WTC11 (cell line): Measurements from ENCODE around the gene FIZ1. TPM values are rescaled to one million over a fixed set of nuclear protein-coding genes. Genes with fewer than 3 reads are reported as not detected.

Experiments used
- ATAC-seq: fragments of 200-7000 bp; cut with Tn5 transposase; 2 replicates; pipeline ENCODE4 v1.10.0; 2021; ENCODE audit warnings: mild to moderate bottlenecking, moderate library complexity
- CTCF ChIA-PET: fragments of 300-600 bp; sonication (Branson Sonifier 250); formaldehyde crosslinking; loops from one replicate; lab custom pipeline; 2021; ENCODE audit warnings: antibody characterized with exemption; lab: Charles Lee
- POLR2A ChIA-PET: fragments of 350-600 bp; sonication (Branson Sonifier 250); formaldehyde crosslinking; loops from one replicate; lab custom pipeline; 2021; ENCODE audit warnings: antibody characterized with exemption; lab: Charles Lee
- DNase-seq: peaks from one replicate; pipeline ENCODE4 v3.0.0; 2021; ENCODE audit warnings: low spot score
- H3K27ac Mint-ChIP-seq: 2 replicates; pipeline ENCODE4 v1.8.0; 2021; ENCODE audit warnings: mixed read lengths
- H3K27me3 Mint-ChIP-seq: 2 replicates; pipeline ENCODE4 v1.8.0; 2021; ENCODE audit warnings: low read depth, mild to moderate bottlenecking, moderate library complexity, mixed read lengths
- H3K36me3 Mint-ChIP-seq: 2 replicates; pipeline ENCODE4 v1.8.0; 2021; ENCODE audit warnings: mixed read lengths
- H3K4me1 Mint-ChIP-seq: 2 replicates; pipeline ENCODE4 v1.8.0; 2022; ENCODE audit warnings: mixed read lengths
- H3K4me3 Mint-ChIP-seq: 2 replicates; pipeline ENCODE4 v1.8.0; 2021; ENCODE audit warnings: mild to moderate bottlenecking, moderate library complexity, mixed read lengths
- H3K9me3 Mint-ChIP-seq: 2 replicates; pipeline ENCODE4 v1.8.0; 2021; ENCODE audit warnings: mixed read lengths
- AFF4 ChIP-seq: sonication (generic); formaldehyde crosslinking; IDR thresholded peaks from 2 replicates; pipeline ENCODE4 v1.8.1; 2023; ENCODE audit warnings: mild to moderate bottlenecking, missing genetic modification reagents, borderline replicate concordance
- CBFB ChIP-seq: sonication (generic); formaldehyde crosslinking; IDR thresholded peaks from 2 replicates; pipeline ENCODE4 v1.8.1; 2022; ENCODE audit warnings: mild to moderate bottlenecking, low read depth, missing genetic modification reagents
- CREB1 ChIP-seq: sonication (generic); formaldehyde crosslinking; IDR thresholded peaks from 2 replicates; pipeline ENCODE4 v1.8.0; 2023; ENCODE audit warnings: mild to moderate bottlenecking, missing genetic modification reagents
- CTCF ChIP-seq: fragments of 200-600 bp; IDR thresholded peaks from 2 replicates; pipeline ENCODE4 v1.8.0; 2022; ENCODE audit warnings: antibody characterized with exemption
- E2F1 ChIP-seq: sonication (generic); formaldehyde crosslinking; IDR thresholded peaks from 2 replicates; pipeline ENCODE4 v1.8.0; 2022; ENCODE audit warnings: mild to moderate bottlenecking, missing genetic modification reagents
- FOXP1 ChIP-seq: sonication (generic); formaldehyde crosslinking; IDR thresholded peaks from 2 replicates; pipeline ENCODE4 v1.8.0; 2022; ENCODE audit warnings: missing genetic modification reagents, mild to moderate bottlenecking, moderate library complexity, borderline replicate concordance
- HMGA2 ChIP-seq: fragments of 250-450 bp; sonication (Bioruptor Pico); IDR thresholded peaks from 2 replicates; pipeline ENCODE4 v1.4.0; 2021; ENCODE audit warnings: mild to moderate bottlenecking, moderate library complexity
- NFYB ChIP-seq: sonication (generic); formaldehyde crosslinking; conservative IDR thresholded peaks from 2 replicates; pipeline ENCODE4 v1.8.0; 2022; ENCODE audit warnings: low read depth, missing genetic modification reagents
- NR2C2 ChIP-seq: sonication (generic); formaldehyde crosslinking; IDR thresholded peaks from 2 replicates; pipeline ENCODE4 v1.8.0; 2022; ENCODE audit warnings: mild to moderate bottlenecking, missing genetic modification reagents
- OVOL2 ChIP-seq: fragments of 250-450 bp; sonication (Bioruptor Pico); IDR thresholded peaks from 2 replicates; pipeline ENCODE4 v1.9.0; 2021; ENCODE audit warnings: mild to moderate bottlenecking, borderline replicate concordance
- RORB ChIP-seq: fragments of 250-450 bp; sonication (Bioruptor Pico); IDR thresholded peaks from 2 replicates; pipeline ENCODE4 v1.9.0; 2021; ENCODE audit warnings: mild to moderate bottlenecking
- SMAD4 ChIP-seq: sonication (generic); formaldehyde crosslinking; IDR thresholded peaks from 2 replicates; pipeline ENCODE4 v1.8.0; 2022; ENCODE audit warnings: mild to moderate bottlenecking, missing genetic modification reagents
- SOX15 ChIP-seq: fragments of 250-450 bp; sonication (Bioruptor Pico); IDR thresholded peaks from 2 replicates; pipeline ENCODE4 v1.9.0; 2021; ENCODE audit warnings: mild to moderate bottlenecking
- TCF7 ChIP-seq: sonication (generic); formaldehyde crosslinking; IDR thresholded peaks from 2 replicates; pipeline ENCODE4 v1.8.0; 2022; ENCODE audit warnings: mild to moderate bottlenecking, low read depth, missing genetic modification reagents, moderate library complexity
- TP53 ChIP-seq: sonication (generic); formaldehyde crosslinking; IDR thresholded peaks from 2 replicates; pipeline ENCODE4 v1.8.1; 2023; ENCODE audit warnings: mild to moderate bottlenecking, missing genetic modification reagents
- ZMAT4 ChIP-seq: fragments of 250-450 bp; sonication (Bioruptor Pico); IDR thresholded peaks from 2 replicates; pipeline ENCODE4 v1.9.0; 2021; ENCODE audit warnings: mild to moderate bottlenecking
- ZNF121 ChIP-seq: sonication (generic); formaldehyde crosslinking; IDR thresholded peaks from 2 replicates; pipeline ENCODE4 v1.8.0; 2023; ENCODE audit warnings: missing genetic modification reagents
- ZNF263 ChIP-seq: sonication (generic); formaldehyde crosslinking; IDR thresholded peaks from 2 replicates; pipeline ENCODE4 v1.8.1; 2022; ENCODE audit warnings: low read depth, mild to moderate bottlenecking, moderate library complexity, missing genetic modification reagents
- ZNF396 ChIP-seq: fragments of 250-450 bp; sonication (Bioruptor Pico); IDR thresholded peaks from 2 replicates; pipeline ENCODE4 v1.8.0; 2021; ENCODE audit warnings: mild to moderate bottlenecking, moderate library complexity, borderline replicate concordance
- ZNF423 ChIP-seq: fragments of 250-450 bp; sonication (Bioruptor Pico); IDR thresholded peaks from 2 replicates; pipeline ENCODE4 v2.1.2; 2022; ENCODE audit warnings: mild to moderate bottlenecking, moderate library complexity
- total RNA-seq: library from RNA; stranded (reverse); gene quantifications from 3 replicates; pipeline ENCODE4 v1.2.3, GENCODE V29; 2021
- TF ChIP-seq, protein P1 (sequence below): fragments of 250-450 bp; sonication (Bioruptor Pico); IDR thresholded peaks from 2 replicates; pipeline ENCODE4 v1.9.0; 2021; ENCODE audit warnings: moderate library complexity, mild to moderate bottlenecking, inconsistent platforms, borderline replicate concordance
- TF ChIP-seq, protein P2 (sequence below): sonication (generic); formaldehyde crosslinking; IDR thresholded peaks from 2 replicates; pipeline ENCODE4 v1.8.1; 2022; ENCODE audit warnings: missing genetic modification reagents, borderline replicate concordance
- TF ChIP-seq, protein P3 (sequence below): sonication (generic); formaldehyde crosslinking; IDR thresholded peaks from 2 replicates; pipeline ENCODE4 v1.8.1; 2023; ENCODE audit warnings: mild to moderate bottlenecking, moderate library complexity, missing genetic modification reagents
- TF ChIP-seq, protein P4 (sequence below): sonication (generic); formaldehyde crosslinking; IDR thresholded peaks from 2 replicates; pipeline ENCODE4 v1.8.1; 2022; ENCODE audit warnings: low read depth, mild to moderate bottlenecking, moderate library complexity, missing genetic modification reagents, borderline replicate concordance

The FIZ1 gene
- total RNA-seq, 1 experiment from 2014 or later: 20.1 TPM

- CTCF ChIA-PET: interaction anchor here (1.0 to 2.6 kb wide), 5 partner anchors 10 to 181 kb away, joined by 5 to 12 read pairs (median 11); partner anchors contain the start of gene ISOC2
- Mint-ChIP-seq H3K4me1 (peaks cover 26% of the 10 kb centered on the region), H3K36me3 (peaks cover 24% of the 10 kb centered on the region), H3K27ac (peak overlapping the region; percentile 71; the same call in 1 of the 2 replicates), H3K27me3 (peaks cover 9% of the 10 kb centered on the region), H3K9me3 (peaks cover 4% of the 10 kb centered on the region), H3K4me3 (peak overlapping the region; percentile 89)
- peak; percentile 2; the same call in 1 of the 2 replicates for ATAC-seq
- DNase-seq: peak; percentile 36
- POLR2A ChIA-PET: interaction anchor here (1.0 kb wide), 1 partner anchor 12 kb away, joined by 3 read pairs; the partner anchor contains the start of gene U2AF2
- TF ChIP-seq AFF4 (no peak), NFYB (CRISPR knock-in tag) (no peak), ZNF263 (CRISPR knock-in tag) (no peak), ZNF423 (CRISPR knock-in tag) (no peak), CREB1 (CRISPR knock-in tag) (no peak), TP53 (CRISPR knock-in tag) (no peak; the same call in 1 of the 2 replicates), CBFB (CRISPR knock-in tag) (no peak; the same call in 1 of the 2 replicates), ZNF121 (CRISPR knock-in tag) (no peak), E2F1 (CRISPR knock-in tag) (0 out of 2 replicates have a peak, but pooled peaks have one; percentile 22), ZNF396 (CRISPR knock-in tag) (no peak), SMAD4 (CRISPR knock-in tag) (no peak), TCF7 (no peak), OVOL2 (CRISPR knock-in tag) (no peak), ZMAT4 (CRISPR knock-in tag) (no peak), NR2C2 (CRISPR knock-in tag) (0 out of 2 replicates have a peak, but pooled peaks have one; percentile 43), FOXP1 (CRISPR knock-in tag) (peak; percentile 81; the same call in 1 of the 2 replicates), HMGA2 (CRISPR knock-in tag) (no peak), RORB (CRISPR knock-in tag) (no peak), SOX15 (CRISPR knock-in tag) (no peak), CTCF (no peak)
- TF ChIP-seq, protein P1, sequence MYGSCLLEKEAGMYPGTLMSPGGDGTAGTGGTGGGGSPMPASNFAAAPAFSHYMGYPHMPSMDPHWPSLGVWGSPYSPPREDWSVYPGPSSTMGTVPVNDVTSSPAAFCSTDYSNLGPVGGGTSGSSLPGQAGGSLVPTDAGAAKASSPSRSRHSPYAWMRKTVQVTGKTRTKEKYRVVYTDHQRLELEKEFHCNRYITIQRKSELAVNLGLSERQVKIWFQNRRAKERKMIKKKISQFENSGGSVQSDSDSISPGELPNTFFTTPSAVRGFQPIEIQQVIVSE (CRISPR knock-in tag): no peak
- TF ChIP-seq, protein P2, sequence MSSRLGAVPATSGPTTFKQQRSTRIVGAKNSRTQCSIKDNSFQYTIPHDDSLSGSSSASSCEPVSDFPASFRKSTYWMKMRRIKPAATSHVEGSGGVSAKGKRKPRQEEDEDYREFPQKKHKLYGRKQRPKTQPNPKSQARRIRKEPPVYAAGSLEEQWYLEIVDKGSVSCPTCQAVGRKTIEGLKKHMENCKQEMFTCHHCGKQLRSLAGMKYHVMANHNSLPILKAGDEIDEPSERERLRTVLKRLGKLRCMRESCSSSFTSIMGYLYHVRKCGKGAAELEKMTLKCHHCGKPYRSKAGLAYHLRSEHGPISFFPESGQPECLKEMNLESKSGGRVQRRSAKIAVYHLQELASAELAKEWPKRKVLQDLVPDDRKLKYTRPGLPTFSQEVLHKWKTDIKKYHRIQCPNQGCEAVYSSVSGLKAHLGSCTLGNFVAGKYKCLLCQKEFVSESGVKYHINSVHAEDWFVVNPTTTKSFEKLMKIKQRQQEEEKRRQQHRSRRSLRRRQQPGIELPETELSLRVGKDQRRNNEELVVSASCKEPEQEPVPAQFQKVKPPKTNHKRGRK: no peak
- TF ChIP-seq, protein P3, sequence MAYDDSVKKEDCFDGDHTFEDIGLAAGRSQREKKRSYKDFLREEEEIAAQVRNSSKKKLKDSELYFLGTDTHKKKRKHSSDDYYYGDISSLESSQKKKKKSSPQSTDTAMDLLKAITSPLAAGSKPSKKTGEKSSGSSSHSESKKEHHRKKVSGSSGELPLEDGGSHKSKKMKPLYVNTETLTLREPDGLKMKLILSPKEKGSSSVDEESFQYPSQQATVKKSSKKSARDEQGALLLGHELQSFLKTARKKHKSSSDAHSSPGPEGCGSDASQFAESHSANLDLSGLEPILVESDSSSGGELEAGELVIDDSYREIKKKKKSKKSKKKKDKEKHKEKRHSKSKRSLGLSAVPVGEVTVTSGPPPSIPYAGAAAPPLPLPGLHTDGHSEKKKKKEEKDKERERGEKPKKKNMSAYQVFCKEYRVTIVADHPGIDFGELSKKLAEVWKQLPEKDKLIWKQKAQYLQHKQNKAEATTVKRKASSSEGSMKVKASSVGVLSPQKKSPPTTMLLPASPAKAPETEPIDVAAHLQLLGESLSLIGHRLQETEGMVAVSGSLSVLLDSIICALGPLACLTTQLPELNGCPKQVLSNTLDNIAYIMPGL (CRISPR knock-in tag): peak; percentile 25
- TF ChIP-seq, protein P4, sequence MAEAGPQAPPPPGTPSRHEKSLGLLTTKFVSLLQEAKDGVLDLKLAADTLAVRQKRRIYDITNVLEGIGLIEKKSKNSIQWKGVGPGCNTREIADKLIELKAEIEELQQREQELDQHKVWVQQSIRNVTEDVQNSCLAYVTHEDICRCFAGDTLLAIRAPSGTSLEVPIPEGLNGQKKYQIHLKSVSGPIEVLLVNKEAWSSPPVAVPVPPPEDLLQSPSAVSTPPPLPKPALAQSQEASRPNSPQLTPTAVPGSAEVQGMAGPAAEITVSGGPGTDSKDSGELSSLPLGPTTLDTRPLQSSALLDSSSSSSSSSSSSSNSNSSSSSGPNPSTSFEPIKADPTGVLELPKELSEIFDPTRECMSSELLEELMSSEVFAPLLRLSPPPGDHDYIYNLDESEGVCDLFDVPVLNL (CRISPR knock-in tag): peak; percentile 74; the same call in 1 of the 2 replicates
Observed at GRCh38 chr19:55642153-55643002, 43.1 kb upstream of the FIZ1 start.
